ENCODE results near the gene FAM177B.

Gene FAM177B

DNA sequence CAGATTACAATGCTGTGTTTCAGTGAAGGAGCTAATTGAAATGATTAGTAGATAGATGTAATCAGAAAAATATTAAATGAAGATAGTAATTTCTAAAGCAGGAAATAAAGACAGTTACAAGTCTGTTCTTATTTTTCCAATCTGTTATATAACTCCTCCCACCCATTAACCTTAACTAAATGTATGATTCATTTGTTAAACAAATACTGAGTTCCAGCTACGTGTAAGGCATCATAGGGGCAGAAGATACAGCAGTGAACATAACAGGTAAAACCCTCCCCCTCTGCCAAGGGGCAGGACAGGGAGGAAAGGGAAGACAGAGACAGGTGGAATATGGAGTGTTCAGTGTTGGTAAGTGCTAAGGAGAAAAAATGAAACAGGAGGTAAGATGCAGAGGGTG is at the start of gene FAM177B:
FAM177B (plus strand) TSS at position 231 of the 400 bp plus-strand sequence. CDS start 9,344 bp downstream, outside the sequence.
- DNase-seq (ENCODE audit: low read depth) = no peak

DNA sequence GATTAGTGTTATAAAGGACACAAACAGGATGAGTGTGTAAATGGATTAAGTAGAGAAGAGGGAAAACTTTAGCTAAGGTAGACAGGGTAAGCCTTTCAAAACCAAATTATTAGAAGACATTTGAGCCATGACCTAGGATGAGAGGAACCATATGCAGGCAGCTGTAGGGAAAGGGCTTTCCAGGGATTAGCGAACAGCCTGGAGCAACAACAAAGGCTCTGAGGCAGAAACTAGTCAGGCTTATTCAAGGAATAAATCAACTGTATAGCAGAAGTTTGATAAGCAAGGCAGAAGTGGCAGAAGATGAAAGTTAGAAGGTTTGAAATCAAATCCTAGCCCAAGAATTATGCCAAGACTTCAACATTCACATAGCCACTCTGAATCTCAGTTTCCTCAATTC is 46.0 kb upstream of the FAM177B start:
- DNase-seq (ENCODE audit: low read depth) = no peak

DNA sequence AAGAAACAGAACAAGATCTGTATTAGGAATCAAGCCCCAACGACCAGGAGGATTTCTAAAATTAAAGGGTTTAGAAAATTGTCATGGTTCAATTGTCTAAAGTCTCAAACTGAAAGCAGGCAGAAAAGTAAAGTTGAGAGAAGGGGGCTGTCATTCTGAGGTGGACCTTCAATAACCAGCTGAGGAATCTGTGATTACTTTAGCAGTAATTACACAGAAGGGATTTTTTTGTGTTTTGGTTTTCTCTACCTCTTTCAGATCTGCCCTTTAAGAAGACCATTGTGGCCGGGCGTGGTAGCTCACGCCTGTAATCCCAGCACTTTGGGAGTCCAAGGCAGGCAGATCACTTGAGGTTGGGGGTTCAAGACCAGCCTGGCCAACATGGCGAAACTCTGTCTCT is 42.1 kb upstream of the FAM177B start:
- DNase-seq (ENCODE audit: low read depth) = no peak

DNA sequence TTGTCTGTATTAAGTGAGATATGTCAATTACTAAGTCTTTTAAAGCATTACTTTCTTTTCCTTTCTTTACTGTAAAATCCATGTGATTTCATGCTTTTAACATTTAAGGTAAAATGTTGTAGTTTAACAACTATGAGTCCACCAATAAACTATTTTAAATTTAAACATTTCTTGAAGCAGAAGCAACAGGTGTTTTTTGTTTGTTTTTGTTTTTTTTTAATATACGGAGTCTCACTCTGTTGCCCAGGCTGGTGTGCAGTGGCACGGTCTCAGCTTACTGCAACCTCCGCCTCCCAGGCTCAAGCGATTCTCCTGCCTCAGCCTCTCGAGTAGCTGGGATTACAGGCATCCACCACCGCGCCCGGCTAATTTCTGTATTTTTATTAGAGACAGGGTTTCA is 40.3 kb upstream of the FAM177B start:
- no peak for DNase-seq (ENCODE audit: low read depth)

DNA sequence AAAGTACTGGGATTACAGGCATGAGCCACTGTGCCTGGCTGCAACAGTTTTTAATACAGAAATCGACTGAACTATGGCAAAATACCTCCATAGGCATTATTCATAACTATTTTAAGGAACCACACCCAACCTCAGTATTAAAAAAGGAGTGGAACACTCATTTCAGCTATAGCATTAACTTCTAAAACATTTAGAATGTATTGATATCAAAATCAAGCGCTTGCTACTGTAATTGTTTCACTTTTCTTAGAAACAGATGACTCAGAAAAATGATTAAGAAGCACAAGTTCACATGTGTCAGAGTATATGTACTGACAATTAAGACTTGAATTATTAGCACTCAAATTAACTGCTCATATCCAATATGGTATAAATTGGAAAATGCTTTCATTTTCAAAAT is 39.8 kb upstream of the FAM177B start:
- DNase-seq (ENCODE audit: low read depth) = no peak

DNA sequence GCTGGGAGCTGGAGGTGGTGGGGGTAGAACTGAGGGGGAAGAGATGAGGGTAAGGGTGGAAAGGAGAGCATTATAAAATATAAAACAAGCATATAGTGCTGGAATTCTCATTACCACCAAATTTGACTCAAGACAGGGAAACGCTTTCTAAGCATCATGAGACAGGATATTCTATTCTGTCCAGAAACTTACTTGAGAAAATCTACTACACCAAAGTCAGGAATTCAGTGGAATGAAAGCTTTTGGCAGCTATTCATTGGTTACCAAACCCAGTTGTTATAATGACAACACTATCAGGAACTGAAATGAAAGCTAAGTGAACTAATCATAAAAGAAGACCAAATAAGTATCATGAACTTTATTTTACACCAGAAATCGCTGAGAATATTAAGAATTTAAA is 39.2 kb upstream of the FAM177B start:
- no peak for DNase-seq (ENCODE audit: low read depth)

DNA sequence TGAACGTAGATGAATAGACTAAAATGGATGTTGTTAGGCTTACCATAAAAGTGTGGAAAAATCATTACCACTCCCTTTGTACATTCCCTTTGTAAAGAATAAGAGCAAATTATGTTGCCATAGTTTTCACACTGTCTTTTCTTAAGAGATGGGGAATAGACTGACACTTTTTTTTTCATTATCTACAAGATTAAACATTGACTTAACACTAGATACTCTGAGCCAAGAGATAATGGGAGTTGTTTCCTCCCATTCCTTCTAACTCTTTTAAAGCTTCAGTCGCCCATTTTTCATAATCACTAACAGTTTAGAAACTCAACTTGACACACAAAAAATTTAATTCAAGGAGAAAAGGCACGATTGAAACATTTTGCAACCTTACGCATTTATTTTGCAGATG is 34.8 kb upstream of the FAM177B start:
- DNase-seq (ENCODE audit: low read depth) = no peak

DNA sequence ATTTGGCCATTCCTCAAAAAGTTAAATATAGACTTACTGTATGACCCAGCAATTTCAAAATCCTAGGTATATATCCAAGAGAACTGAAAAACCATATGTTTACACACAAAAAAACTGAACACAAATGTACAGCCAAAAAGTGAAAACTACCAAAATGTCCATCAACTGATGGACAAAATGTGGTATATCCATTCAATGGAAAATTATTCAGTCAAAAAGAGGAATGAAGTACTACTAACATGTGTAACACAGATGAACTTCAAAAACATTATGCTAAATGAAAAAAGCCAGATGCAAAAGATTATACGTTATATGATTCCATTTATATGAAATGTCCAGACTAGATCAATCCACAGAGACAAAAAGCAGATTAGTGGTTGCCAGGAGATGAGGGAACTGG is 32.7 kb upstream of the FAM177B start:
- DNase-seq (ENCODE audit: low read depth) = no peak

DNA sequence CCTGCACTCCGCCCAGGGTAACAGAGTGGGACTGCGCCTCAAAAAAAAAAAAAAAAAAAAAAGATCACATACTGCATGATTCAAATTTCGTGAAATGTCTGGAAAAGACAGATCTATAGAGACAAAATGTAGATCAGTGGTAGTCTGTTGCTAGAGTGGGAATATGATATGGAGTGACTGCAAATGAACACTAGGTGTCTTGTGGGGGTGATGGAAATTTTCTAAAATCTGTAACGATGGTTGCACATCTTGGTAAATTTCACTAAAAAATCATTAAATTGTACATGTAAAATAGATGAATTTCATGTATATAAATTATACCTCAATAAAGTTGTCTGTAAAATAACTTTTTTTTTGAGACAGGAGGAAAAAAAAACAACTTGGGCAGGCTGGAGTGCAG is 30.2 kb upstream of the FAM177B start:
- DNase-seq (ENCODE audit: low read depth) = no peak

DNA sequence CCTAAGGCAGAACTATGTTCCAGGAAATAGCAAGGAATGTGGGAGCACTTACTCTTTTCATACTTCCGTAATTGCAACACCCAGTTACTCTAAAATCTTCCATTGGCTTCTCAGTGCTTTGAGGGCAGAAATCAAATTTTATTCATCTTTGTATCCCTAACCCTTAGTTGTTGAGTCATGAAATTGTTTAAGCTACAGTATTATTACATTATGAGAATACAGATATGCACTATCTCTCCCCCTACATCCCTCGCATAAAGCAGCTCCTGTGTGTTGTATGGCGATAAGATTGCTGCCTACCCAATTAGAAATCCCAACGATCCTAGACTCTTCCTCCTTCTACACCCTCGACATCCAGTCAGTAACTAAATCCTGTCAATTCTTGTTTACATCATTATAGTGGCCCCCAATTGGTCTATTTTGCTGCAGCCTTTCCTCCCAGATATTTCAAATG is 27.3 kb upstream of the FAM177B start:
- no peak for DNase-seq (ENCODE audit: low read depth)

DNA sequence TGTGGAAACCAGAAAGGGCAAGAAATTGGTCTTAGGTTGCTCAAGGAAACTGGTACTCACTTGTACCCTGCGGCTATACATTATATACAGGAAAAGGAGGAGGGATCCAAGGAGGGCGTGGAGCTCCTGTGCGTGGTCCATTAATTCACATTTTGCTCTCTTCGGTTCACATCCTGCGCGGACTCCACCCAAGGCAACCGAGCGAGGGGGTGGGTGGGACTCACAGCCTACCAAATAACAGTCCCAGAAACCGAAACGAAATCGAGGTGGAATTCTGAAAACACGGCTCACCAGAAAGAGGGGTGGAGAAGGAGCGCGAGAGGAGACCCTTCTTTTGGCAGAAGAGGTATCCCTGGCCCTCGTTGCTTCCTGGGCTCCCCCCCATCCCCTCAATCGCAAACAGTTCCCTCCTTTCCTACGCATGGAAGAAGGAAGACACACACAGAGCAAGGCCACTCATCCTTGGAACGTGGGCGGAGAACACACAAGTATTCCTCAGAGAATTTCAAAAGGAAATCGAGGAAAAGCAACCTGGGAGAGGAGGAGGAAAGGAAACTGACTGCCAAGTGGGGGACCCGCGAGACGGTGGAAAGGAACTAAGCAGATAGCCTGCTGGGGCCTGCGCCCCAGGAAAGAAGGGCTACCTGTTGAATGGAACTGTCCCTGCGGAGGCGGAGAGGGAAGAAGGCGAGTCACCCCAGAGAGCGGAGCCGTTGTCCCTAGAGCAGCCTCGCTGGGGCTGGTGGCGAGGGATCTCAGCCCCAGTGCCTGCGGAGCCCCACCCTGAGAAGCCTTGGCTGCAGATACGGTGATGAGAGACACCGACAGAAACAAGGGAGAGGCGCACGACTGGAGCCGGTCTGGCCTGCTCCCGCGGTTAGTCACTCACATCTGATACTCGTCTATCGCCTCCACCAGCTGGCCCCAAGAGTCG is 25.4 kb upstream of the FAM177B start:
- DNase-seq (ENCODE audit: low read depth) = peak; percentile 42

DNA sequence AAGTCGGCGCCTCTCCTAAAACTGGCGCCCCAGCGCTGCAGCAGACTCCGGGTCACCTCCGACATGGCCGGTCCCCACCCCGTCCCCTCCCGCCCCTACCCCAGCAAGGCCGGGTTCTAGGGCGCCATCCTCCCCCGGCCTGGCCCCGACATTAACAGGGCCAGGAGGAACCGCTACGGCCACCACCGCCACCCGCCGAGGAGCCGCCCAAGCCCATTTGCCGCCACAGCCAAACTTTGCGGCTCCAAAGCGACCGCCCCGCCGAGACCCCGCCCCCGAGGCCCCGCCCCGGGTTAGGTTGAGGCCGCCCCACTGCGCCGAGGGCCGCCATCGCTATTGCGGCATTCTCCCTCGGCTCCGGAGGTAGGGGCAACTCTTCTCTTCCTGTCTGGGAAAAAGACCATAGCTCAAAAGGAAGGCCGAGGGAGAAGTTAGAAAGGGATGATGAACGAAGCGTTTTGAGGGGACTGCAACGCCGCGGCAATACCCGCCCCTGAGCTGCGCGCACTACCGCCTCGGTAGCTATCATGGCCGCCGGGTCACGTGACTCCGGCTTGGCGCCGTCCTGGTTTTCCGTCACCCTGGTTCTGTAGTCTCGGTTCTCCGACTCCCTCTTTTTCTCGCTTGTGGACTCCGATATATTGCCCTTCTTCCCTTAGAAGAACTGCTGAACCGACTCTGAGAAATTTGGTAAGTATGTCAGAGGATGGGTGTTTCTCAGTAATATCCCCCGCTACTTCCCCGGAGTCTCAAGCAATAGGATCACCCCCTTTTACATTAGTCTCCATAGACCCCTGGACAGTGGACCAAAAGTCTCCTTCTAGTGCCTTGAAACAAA is 24.5 kb upstream of the FAM177B start, which contains the start of the genes AIDA and BROX:
AIDA (minus strand) TSS at position 239 of the 838 bp plus-strand sequence; CDS start at position 65, 174 bp downstream.
BROX (plus strand) TSS at position 312 of the 838 bp plus-strand sequence. CDS start 3,136 bp downstream, outside the sequence.
- peak; percentile 85 for DNase-seq (ENCODE audit: low read depth)

DNA sequence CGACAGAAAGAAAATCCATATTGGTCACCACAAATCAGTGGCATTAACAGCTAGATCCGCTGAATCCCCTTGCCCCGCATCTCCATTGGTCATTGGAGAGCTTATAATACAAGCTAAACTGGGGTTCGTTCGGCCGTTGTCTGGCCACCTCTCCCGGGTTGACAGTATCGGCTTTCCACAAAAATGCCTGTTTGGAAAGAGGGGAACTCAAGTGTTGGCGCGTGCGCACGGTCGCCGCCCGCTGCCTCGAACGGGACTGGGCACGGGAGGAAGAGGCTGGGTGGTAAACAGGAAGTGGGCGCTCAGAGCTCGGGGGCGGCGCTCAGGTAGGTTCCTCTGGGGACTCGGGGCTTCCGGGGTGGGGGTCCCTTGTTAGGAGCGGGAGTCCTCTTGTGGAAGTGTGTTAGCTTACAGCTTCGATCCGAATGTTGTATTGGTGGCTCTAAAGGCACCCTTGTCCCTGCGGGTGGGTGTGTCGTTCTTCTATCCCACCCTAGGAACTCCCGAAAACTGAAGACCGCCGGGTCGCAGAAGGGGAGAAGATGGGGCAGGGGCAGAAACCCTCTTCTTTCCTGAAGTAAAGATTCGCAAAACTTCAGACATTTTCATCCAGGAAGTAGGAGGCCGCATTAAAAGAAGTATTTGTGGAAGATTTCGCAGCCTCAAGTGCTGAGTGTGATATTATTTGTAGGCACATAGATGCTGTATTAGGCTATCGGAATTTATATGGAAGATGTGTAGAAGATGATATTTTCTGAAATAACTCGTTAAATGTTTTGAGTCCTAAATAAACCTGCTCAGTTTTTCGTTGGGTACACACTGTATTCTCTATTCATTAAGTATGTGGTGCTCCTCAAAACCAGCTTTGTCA is 23.7 kb upstream of the FAM177B start:
- peak; percentile 92 for DNase-seq (ENCODE audit: low read depth)

DNA sequence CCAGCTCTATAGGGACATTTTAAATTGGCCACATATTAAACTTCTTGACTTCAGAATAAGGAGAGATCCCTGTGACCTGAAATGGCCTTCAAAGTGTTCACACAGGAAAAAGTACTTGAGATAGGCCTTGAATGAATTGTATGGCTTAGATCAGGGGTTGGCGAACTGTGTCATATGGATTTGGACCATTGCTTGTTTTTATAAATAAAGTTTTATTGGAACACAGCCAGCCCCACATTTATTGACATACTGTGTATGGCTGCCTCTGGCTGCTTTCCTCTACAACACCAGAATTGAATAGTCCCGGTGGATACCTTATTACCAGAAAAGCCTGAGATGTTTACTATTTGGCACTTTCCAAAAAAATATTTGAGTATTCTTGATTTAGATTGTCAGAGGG is 20.6 kb upstream of the FAM177B start:
- DNase-seq (ENCODE audit: low read depth) = no peak

DNA sequence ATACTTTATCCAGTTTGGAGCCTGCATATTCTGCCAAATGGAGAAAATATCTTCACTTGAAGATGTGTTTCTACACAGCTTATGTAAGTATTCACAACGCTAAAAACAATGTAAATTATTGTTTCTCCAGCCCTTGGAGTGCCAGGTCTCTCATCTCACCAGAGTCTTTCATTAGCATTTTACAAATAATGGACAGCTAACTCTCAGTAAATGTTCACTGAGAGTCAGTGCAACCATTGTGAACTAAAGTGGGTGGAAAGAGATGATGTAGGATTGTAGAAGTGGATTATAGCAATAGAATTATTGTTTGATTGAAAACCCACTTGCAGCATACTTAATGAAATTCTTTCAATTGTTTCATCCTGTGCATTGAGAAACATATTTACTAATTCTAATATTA is 8.3 kb upstream of the FAM177B start:
- no peak for DNase-seq (ENCODE audit: low read depth)

DNA sequence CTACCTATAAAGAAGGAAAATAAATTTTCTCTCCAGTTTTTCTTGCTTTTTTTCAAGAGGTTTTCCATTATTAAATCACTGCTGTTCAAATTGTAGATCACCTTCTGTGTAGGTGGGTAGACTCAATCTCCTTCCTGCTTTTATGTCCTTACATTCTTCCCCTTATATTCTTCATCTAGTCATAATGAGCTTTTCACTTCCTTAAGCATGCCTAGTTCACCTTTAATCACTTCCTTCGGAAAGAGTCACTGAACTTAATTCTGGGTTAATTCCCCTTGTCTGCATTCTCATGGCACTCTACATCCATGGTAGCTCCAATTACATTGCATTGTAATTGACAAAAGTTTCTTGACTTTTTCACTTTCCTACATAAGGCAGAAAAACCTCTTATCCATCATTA is 6.1 kb upstream of the FAM177B start:
- DNase-seq (ENCODE audit: low read depth) = no peak

DNA sequence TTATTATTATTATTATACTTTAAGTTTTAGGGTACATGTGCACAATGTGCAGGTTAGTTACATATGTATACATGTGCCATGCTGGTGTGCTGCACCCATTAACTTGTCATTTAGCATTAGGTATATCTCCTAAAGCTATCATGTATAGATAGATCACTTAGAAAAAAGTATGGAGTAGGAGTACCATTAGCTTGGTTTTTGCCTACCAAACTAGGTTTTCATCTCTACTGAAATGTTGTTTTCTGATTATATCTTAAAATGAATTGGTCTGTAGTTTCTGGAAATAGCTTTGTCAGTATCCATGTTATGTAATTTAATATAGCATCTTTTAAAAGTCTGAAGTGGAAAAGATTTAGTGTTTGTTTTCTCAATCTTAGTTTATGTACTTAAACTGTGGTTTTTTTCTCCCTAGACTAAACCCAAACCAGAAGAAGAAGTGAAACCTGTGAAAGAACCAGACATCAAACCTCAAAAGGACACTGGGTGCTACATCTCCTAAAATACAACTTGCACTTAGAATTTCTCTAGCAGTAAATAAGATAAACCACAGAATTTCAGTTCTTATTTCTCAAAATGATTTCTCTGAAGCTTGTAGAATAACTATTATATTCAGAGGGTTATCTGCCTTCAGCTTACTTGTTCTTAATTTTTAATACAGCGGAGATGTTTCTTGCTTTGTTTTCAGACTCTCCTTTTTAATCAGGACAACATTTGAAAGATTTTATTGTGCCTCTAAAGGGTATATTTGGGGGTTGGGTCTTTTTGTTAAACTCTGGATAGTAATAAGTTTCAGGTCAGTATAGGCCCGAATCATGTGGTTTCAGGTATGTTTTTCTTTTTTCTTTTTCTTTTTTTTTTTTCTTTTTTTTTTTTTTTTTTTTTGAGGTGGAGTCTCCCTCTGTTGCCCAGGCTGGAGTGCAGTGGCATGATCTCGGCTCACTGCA is 4.5 kb upstream of the FAM177B start:
- DNase-seq (ENCODE audit: low read depth) = no peak

DNA sequence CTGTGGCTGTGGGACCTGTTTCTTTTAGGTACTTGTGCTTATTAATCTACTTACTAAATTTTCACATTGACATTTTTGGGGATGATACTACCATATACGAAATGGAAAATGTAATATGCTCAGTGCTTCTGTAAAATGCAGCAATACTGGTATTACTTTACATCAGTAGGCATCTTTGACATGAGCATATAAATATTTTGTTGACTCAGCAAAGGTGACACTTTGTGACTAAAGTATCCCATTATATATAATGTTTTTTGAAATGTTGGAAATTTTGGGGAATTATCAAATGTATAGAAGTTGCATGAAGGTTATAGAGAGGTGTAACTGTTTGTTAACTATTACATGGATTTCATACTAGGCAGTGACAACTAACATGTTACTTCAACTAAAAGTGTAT is 2.3 kb upstream of the FAM177B start:
- DNase-seq (ENCODE audit: low read depth) = no peak

DNA sequence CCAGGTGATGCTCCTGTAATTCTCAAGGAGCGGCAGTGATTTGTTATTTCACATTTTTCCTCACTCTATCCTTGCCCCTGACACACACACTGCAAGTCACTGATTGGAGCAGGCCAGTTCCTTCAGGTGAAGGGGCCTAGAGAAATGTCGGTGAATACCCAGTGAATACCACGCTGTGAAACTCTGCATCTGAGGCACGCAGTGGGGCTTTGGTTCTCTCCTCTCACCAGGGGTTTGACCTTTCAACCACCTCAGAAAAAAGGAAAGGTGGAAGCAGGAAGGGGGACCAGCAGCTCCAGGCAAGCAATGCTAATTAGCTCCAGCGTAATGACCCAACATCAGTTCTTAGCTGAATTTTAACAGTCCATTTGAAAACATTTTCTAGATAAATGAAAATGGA is 532 bp upstream of the FAM177B start:
- no peak for DNase-seq (ENCODE audit: low read depth)

DNA sequence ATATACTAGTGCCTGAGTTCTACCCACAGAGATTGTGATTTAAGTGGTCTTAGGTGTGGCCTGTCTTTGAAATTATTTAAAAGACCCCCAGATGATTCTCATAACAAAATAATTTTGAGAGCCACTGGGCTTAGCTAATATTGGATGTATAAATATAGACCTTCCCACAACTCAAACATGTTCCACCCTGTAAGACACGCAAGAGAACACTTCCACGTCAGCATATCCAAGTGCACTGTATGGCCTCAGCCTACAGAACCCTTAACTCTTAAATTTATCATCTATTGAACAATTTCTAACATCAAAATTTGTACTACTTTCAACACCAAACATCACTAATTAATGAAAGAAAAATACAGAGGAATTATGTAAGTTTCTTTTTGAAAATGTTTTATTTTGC is 2.5 kb downstream of the FAM177B start:
- no peak for DNase-seq (ENCODE audit: low read depth)

DNA sequence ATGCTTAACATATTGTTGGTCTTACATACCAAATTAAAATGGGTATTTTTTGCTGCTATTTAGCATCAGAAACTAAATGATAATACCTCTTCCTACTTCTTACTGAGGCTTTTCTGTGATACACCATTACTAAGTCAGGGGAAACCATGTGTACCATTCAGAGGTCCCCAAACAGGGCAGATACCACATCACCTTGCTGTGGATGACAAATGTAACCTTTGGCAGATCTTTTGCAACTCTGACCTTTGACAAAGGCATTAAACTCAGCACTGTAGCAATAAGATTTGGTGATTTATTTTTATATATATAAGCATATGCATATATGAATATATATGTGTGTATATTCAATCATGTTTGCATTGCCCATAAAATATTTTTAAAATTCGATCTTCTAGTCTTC is 2.9 kb downstream of the FAM177B start:
- DNase-seq (ENCODE audit: low read depth) = no peak
